Sigmoid colon (tissue), 4 donors: Measurements from ENCODE around the gene LCMT1.

Experiments
- CTCF ChIP-seq, 4 experiments: fragments of 450-650 bp in 3 of 4; fragments of 200-600 bp in 1 of 4; IDR thresholded peaks; one replicate each; pipeline ENCODE4 v1.5.1; 2016 to 2019; ENCODE audit warnings: antibody characterized with exemption in 4 of 4, mild to moderate bottlenecking in 3 of 4, moderate library complexity in 2 of 4
- EP300 ChIP-seq, 4 donors: sonication (generic); formaldehyde crosslinking; IDR thresholded peaks; one replicate each; pipeline ENCODE4 v1.6.1; 2017; ENCODE audit warnings: antibody characterized with exemption in 4 of 4
- POLR2A ChIP-seq, 2 donors: fragments of 450-650 bp; IDR thresholded peaks; one replicate each; pipeline ENCODE4 v1.6.1; 2016; ENCODE audit warnings: antibody characterized with exemption in 2 of 2, mild to moderate bottlenecking in 2 of 2, moderate library complexity in 2 of 2
- POLR2AphosphoS5 ChIP-seq, 4 donors: sonication (generic); formaldehyde crosslinking; IDR thresholded peaks; one replicate each; pipeline ENCODE4 v1.6.1; 2017; ENCODE audit warnings: antibody characterized with exemption in 4 of 4

DNA sequence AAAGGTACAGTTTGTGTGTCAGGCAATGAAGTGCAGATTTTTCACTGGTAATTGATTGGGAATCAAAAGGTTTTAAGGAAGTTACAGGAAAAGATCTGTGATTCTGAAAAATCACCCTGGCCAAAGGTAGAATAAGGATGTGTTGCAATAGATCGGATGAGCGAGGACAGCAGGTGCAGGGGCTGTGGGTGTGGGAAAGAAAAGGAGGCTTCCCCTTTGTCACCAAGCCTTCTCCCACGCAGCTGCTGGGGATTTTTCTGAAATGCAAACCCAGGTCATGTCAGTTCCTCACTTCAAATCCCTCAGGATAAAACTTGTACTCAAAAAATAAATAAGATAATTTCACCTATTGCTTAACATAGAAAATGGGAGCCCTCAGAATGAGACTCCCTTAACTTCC lies 48.4 kb upstream of the LCMT1 start:
- TF ChIP-seq CTCF (IDR thresholded peaks at IDR 0.05) (no peak), POLR2AphosphoS5 (IDR thresholded peaks at IDR 0.05) (no peak), POLR2A (IDR thresholded peaks at IDR 0.05) (no peak), EP300 (IDR thresholded peaks at IDR 0.05) (no peak)
